Measurements from ENCODE around the gene RNF181. TPM values are rescaled to one million over a fixed set of nuclear protein-coding genes. Genes with fewer than 3 reads are reported as not detected.

Gene RNF181
- total and polyA plus RNA-seq, 3 experiments from 2014 or later: 88.2 to 181 (median 95.1) TPM

GRCh38 chr2:85621338-85621737, 25.8 kb downstream of the RNF181 start:
- Histone ChIP-seq H3K27ac (ENCODE audit: low read depth, low read length) (no peak overlapping the region), H3K27me3 (ENCODE audit: insufficient read depth, low read length, poor library complexity, severe bottlenecking) (no peaks in the 10 kb centered on the region), H3K9me3 (ENCODE audit: low read length) (no peaks in the 10 kb centered on the region), H3K36me3 (ENCODE audit: insufficient read depth, low read length) (peaks cover 46% of the 10 kb centered on the region), H3K4me1 (ENCODE audit: insufficient read depth, low read length) (peaks cover 14% of the 10 kb centered on the region), H3K4me3 (ENCODE audit: low read length) (no peak overlapping the region)
- ChIA-PET CTCF (interaction anchor here (4.7 kb wide), 1 partner anchor 15 kb away, joined by 27 read pairs; no protein-coding TSS in a partner anchor), POLR2A (interaction anchor here (0.6 to 0.7 kb wide), 2 partner anchors 12 to 523 kb away, joined by 3 read pairs; no protein-coding TSS in a partner anchor)
- H3K27me3 Mint-ChIP-seq: peaks cover 0 to 1% of the 10 kb centered on the region in 2 donors
- H3K4me1 Mint-ChIP-seq: peaks cover 17 to 33% (median 23%) of the 10 kb centered on the region in 3 donors
- H3K27ac Mint-ChIP-seq: peak overlapping the region in 3 of 8 donors; percentile 26 to 69 (median 39)
- no peaks in the 10 kb centered on the region for H3K9me3 Mint-ChIP-seq
- H3K4me3 Mint-ChIP-seq: no peak overlapping the region
- no peak for DNase-seq
- H3K36me3 Mint-ChIP-seq: peaks cover 0 to 65% (median 26%) of the 10 kb centered on the region in 3 donors

DNA sequence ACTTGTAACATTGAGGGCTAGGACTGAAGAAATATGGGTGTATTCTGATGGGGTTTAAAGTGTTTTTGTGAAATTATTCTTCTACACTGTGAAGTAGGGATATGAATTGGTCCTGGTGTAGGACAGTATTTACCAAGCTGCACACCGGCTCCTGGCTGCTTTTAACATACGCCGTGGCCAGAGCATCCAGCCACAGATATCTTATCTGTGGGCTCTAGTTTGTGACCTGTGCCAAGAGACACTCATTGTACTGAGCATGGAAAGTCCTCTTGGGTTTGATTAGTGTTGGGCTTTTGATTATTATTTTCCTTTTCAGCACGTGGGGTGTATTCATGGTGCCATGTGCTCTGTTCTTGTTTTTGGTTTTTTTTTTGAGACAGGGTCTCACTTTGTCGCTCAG, 28.4 kb downstream of the RNF181 start:
- Histone ChIP-seq H3K4me3 (ENCODE audit: low read length) (no peak overlapping the region), H3K9me3 (ENCODE audit: low read length) (no peaks in the 10 kb centered on the region), H3K27ac (ENCODE audit: low read depth, low read length) (no peak overlapping the region), H3K36me3 (ENCODE audit: insufficient read depth, low read length) (peaks cover 52% of the 10 kb centered on the region), H3K4me1 (ENCODE audit: insufficient read depth, low read length) (no peaks in the 10 kb centered on the region), H3K27me3 (ENCODE audit: insufficient read depth, low read length, poor library complexity, severe bottlenecking) (no peaks in the 10 kb centered on the region)
- Mint-ChIP-seq H3K27ac (peak overlapping the region in 1 of 8 donors; percentile 29), H3K36me3 (peaks cover 3 to 81% (median 26%) of the 10 kb centered on the region in 3 donors), H3K4me3 (no peak overlapping the region), H3K4me1 (peaks cover 8 to 23% (median 22%) of the 10 kb centered on the region in 3 donors), H3K9me3 (no peaks in the 10 kb centered on the region), H3K27me3 (peaks cover 0 to 1% of the 10 kb centered on the region in 2 donors)
- ChIA-PET CTCF (no interaction called here), POLR2A (no interaction called here)
- DNase-seq: no peak

DNA sequence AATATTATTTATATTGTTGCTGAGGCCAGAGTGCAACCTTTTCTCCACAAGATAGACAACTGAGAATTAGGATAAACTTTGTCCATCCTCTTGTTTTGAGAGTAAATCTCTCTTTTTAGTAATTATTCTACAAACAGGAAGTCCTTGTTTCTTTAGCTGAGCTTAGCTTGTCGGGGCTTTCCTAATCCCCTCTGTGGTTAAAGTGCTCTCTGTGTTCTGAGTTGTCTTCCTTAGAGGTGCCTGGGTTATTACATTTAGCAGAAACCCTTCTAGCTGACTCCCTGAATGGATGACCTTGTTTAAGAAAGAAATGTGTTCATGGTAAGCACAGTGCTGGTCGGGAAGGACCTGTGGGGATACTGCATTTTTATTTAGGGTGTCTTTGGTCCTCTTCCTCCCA, 33.1 kb downstream of the RNF181 start:
- no peak for DNase-seq
- H3K27ac Mint-ChIP-seq: peak overlapping the region in 5 of 8 donors; percentile 23 to 51 (median 40)
- H3K4me3 Mint-ChIP-seq: peak overlapping the region in 1 of 7 donors; percentile 56
- H3K9me3 Mint-ChIP-seq: no peaks in the 10 kb centered on the region
- H3K9me3 ChIP-seq (ENCODE audit: low read length): no peaks in the 10 kb centered on the region
- H3K36me3 Mint-ChIP-seq: peaks cover 3 to 93% (median 28%) of the 10 kb centered on the region in 3 donors
- no peak overlapping the region for H3K27ac ChIP-seq (ENCODE audit: low read depth, low read length)
- peaks cover 50% of the 10 kb centered on the region for H3K36me3 ChIP-seq (ENCODE audit: insufficient read depth, low read length)
- POLR2A ChIA-PET: interaction anchor here (0.7 to 1.1 kb wide), 3 partner anchors 11 to 90 kb away, joined by 3 to 6 read pairs (median 3); no protein-coding TSS in a partner anchor
- no peak overlapping the region for H3K4me3 ChIP-seq (ENCODE audit: low read length)
- H3K4me1 ChIP-seq (ENCODE audit: insufficient read depth, low read length): no peaks in the 10 kb centered on the region
- peaks cover 0 to 1% of the 10 kb centered on the region in 2 donors for H3K27me3 Mint-ChIP-seq
- CTCF ChIA-PET: interaction anchor here (3.7 kb wide), 1 partner anchor 9 kb away, joined by 20 read pairs; no protein-coding TSS in a partner anchor
- H3K4me1 Mint-ChIP-seq: peaks cover 6 to 25% (median 20%) of the 10 kb centered on the region in 3 donors
- no peaks in the 10 kb centered on the region for H3K27me3 ChIP-seq (ENCODE audit: insufficient read depth, low read length, poor library complexity, severe bottlenecking)

DNA sequence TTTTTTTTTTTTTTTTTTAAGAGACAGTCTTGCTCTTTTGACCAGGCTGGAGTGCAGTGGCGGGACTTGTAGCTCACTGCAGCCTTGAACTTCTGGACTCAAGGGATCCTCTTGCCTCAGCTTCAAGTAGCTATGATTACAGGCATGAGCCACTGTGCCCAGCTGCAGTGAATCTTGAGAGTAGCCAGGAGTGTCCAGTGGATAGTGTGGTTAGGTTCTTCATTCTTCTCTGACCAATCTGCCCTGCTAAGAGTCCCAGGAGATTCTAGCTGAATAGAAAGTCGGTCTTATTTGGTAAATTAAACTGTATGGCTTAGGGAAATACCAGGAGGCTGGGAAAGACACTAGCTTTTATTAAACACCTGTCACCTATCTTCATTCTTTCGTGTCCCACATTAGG, 35.8 kb downstream of the RNF181 start:
- H3K9me3 ChIP-seq (ENCODE audit: low read length): no peaks in the 10 kb centered on the region
- H3K27me3 ChIP-seq (ENCODE audit: insufficient read depth, low read length, poor library complexity, severe bottlenecking): no peaks in the 10 kb centered on the region
- no peak overlapping the region for H3K4me3 ChIP-seq (ENCODE audit: low read length)
- H3K27me3 Mint-ChIP-seq: no peaks in the 10 kb centered on the region
- ChIA-PET POLR2A (no interaction called here), CTCF (interaction anchor here (0.6 kb wide), 1 partner anchor 14 kb away, joined by 3 read pairs; no protein-coding TSS in a partner anchor)
- no peaks in the 10 kb centered on the region for H3K9me3 Mint-ChIP-seq
- no peak overlapping the region for H3K27ac Mint-ChIP-seq
- H3K4me1 Mint-ChIP-seq: peaks cover 17 to 40% (median 33%) of the 10 kb centered on the region in 3 donors
- H3K36me3 Mint-ChIP-seq: peaks cover 3 to 89% (median 26%) of the 10 kb centered on the region in 3 donors
- H3K4me1 ChIP-seq (ENCODE audit: insufficient read depth, low read length): no peaks in the 10 kb centered on the region
- H3K4me3 Mint-ChIP-seq: no peak overlapping the region
- no peak overlapping the region for H3K27ac ChIP-seq (ENCODE audit: low read depth, low read length)
- H3K36me3 ChIP-seq (ENCODE audit: insufficient read depth, low read length): peaks cover 43% of the 10 kb centered on the region
- DNase-seq: no peak

DNA sequence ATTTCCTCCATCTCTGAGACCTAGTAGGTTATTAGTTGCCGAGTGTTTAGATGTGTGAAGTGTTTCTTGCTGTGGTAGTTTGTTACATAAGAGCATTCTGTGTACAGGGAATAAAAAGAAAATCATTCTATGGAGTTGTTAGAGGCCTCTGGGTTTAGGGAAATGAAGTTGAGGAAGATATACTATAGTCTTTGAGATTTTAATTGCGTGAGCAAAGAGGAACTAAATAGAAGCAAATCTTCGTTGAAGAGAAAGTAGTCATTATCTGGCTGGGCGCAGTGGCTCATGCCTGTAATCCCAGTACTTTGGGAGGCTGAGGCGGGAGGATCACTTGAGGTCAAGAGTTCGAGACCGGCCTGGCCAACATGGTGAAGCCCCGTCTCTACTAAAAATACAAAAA, 39.5 kb downstream of the RNF181 start:
- Histone ChIP-seq H3K27me3 (ENCODE audit: insufficient read depth, low read length, poor library complexity, severe bottlenecking) (no peaks in the 10 kb centered on the region), H3K4me3 (ENCODE audit: low read length) (no peak overlapping the region), H3K9me3 (ENCODE audit: low read length) (no peaks in the 10 kb centered on the region), H3K27ac (ENCODE audit: low read depth, low read length) (no peak overlapping the region), H3K36me3 (ENCODE audit: insufficient read depth, low read length) (peaks cover 55% of the 10 kb centered on the region), H3K4me1 (ENCODE audit: insufficient read depth, low read length) (no peaks in the 10 kb centered on the region)
- no peak overlapping the region for H3K4me3 Mint-ChIP-seq
- peaks cover 8 to 88% (median 36%) of the 10 kb centered on the region in 3 donors for H3K36me3 Mint-ChIP-seq
- no peaks in the 10 kb centered on the region for H3K27me3 Mint-ChIP-seq
- DNase-seq: no peak
- POLR2A ChIA-PET: no interaction called here
- CTCF ChIA-PET: interaction anchor here (3.1 to 3.2 kb wide), 2 partner anchors 14 to 39 kb away, joined by 16 to 27 read pairs; partner anchors contain the start of gene RNF181
- peak overlapping the region in 3 of 8 donors; percentile 21 to 73 (median 56) for H3K27ac Mint-ChIP-seq
- peaks cover 20 to 30% (median 27%) of the 10 kb centered on the region in 3 donors for H3K4me1 Mint-ChIP-seq
- H3K9me3 Mint-ChIP-seq: no peaks in the 10 kb centered on the region

DNA sequence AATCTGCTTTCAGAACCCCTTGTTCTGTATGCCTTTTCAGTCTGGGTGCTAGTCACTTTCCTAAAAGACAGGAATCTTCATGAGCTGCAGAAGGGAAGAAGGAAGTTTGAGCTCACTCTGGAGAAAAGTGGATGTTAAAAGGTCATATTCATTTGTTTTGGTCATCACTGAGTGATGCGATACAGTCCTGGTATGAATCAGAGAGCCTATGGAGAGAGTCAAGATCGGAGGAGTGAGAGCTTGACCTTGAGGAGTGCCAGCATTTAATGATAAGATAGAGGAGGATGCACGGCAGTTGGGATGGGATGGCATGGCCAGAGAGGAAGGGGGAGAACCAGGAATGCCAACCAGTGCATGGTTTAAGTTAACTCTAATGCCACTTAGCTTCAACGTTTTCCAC, 40.1 kb downstream of the RNF181 start:
- Histone ChIP-seq H3K4me1 (ENCODE audit: insufficient read depth, low read length) (no peaks in the 10 kb centered on the region), H3K36me3 (ENCODE audit: insufficient read depth, low read length) (peaks cover 56% of the 10 kb centered on the region), H3K4me3 (ENCODE audit: low read length) (no peak overlapping the region), H3K27ac (ENCODE audit: low read depth, low read length) (no peak overlapping the region), H3K27me3 (ENCODE audit: insufficient read depth, low read length, poor library complexity, severe bottlenecking) (no peaks in the 10 kb centered on the region), H3K9me3 (ENCODE audit: low read length) (no peaks in the 10 kb centered on the region)
- no peak for DNase-seq
- H3K4me3 Mint-ChIP-seq: no peak overlapping the region
- H3K36me3 Mint-ChIP-seq: peaks cover 8 to 88% (median 33%) of the 10 kb centered on the region in 3 donors
- no peaks in the 10 kb centered on the region for H3K27me3 Mint-ChIP-seq
- no peaks in the 10 kb centered on the region for H3K9me3 Mint-ChIP-seq
- ChIA-PET POLR2A (no interaction called here), CTCF (interaction anchor here (0.6 to 3.6 kb wide), 6 partner anchors 15 to 71 kb away, joined by 3 to 30 read pairs (median 16); partner anchors contain the start of gene RNF181)
- H3K4me1 Mint-ChIP-seq: peaks cover 20 to 27% (median 26%) of the 10 kb centered on the region in 3 donors
- H3K27ac Mint-ChIP-seq: peak overlapping the region in 3 of 8 donors; percentile 3 to 84 (median 27)

- Mint-ChIP-seq H3K9me3 (no peaks in the 10 kb centered on the region), H3K4me3 (no peak overlapping the region), H3K27me3 (no peaks in the 10 kb centered on the region), H3K36me3 (peaks cover 19 to 95% (median 26%) of the 10 kb centered on the region in 3 donors), H3K4me1 (peaks cover 1 to 12% (median 10%) of the 10 kb centered on the region in 3 donors), H3K27ac (peak overlapping the region in 4 of 8 donors; percentile 15 to 89 (median 58))
- DNase-seq: no peak
- Histone ChIP-seq H3K27ac (ENCODE audit: low read depth, low read length) (no peak overlapping the region), H3K4me3 (ENCODE audit: low read length) (no peak overlapping the region), H3K9me3 (ENCODE audit: low read length) (no peaks in the 10 kb centered on the region), H3K27me3 (ENCODE audit: insufficient read depth, low read length, poor library complexity, severe bottlenecking) (no peaks in the 10 kb centered on the region), H3K4me1 (ENCODE audit: insufficient read depth, low read length) (no peaks in the 10 kb centered on the region), H3K36me3 (ENCODE audit: insufficient read depth, low read length) (peaks cover 73% of the 10 kb centered on the region)
- POLR2A ChIA-PET: no interaction called here
- CTCF ChIA-PET: no interaction called here
These were observed 47.2 kb downstream of the RNF181 start for GRCh38 chr2:85642725-85643124.

DNA sequence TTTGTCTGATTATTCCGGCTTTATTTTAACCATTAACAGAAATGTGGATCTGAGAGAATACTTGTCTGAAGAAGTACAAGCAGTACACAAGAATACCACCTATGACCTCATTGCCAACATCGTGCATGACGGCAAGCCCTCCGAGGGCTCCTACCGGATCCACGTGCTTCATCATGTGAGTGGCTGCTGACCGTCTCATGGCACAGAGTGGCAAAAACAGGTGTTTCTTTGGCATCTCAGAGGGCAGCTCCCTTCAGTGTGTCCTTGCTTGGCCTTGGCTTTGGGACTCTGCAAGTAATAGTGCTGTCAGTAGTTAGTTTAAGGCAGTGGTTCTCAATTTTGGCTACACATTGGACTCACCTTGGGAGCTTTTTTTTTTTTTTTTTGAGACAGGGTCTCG, 49.4 kb downstream of the RNF181 start:
- Histone ChIP-seq H3K27me3 (ENCODE audit: insufficient read depth, low read length, poor library complexity, severe bottlenecking) (no peaks in the 10 kb centered on the region), H3K36me3 (ENCODE audit: insufficient read depth, low read length) (peaks cover 75% of the 10 kb centered on the region), H3K4me1 (ENCODE audit: insufficient read depth, low read length) (no peaks in the 10 kb centered on the region), H3K4me3 (ENCODE audit: low read length) (no peak overlapping the region), H3K27ac (ENCODE audit: low read depth, low read length) (no peak overlapping the region), H3K9me3 (ENCODE audit: low read length) (no peaks in the 10 kb centered on the region)
- ChIA-PET POLR2A (interaction anchor here (0.7 kb wide), 1 partner anchor 42 kb away, joined by 5 read pairs; no protein-coding TSS in a partner anchor), CTCF (interaction anchor here (1.1 kb wide), 1 partner anchor 8 kb away, joined by 5 read pairs; no protein-coding TSS in a partner anchor)
- no peak overlapping the region for H3K4me3 Mint-ChIP-seq
- peaks cover 1 to 12% (median 10%) of the 10 kb centered on the region in 3 donors for H3K4me1 Mint-ChIP-seq
- DNase-seq: no peak
- no peaks in the 10 kb centered on the region for H3K9me3 Mint-ChIP-seq
- no peaks in the 10 kb centered on the region for H3K27me3 Mint-ChIP-seq
- H3K36me3 Mint-ChIP-seq: peaks cover 19 to 98% (median 32%) of the 10 kb centered on the region in 3 donors
- H3K27ac Mint-ChIP-seq: no peak overlapping the region

Measured in CD8-positive, alpha-beta memory T cell (primary cell).